B cell (primary cell): ENCODE measurements around the gene C8A. TPM values are rescaled to one million over a fixed set of nuclear protein-coding genes. Genes with fewer than 3 reads are reported as not detected.

Experiments
- ATAC-seq: fragments of 200-7000 bp; cut with Tn5 transposase; one replicate; pipeline ENCODE4 v1.10.0; 2021; ENCODE audit warnings: low read depth, mild to moderate bottlenecking, moderate number of reproducible peaks, moderate library complexity
- CTCF ChIA-PET: fragments of 350-600 bp; sonication (Branson Sonifier 250); formaldehyde crosslinking; loops from one replicate; lab custom pipeline; 2021; ENCODE audit warnings: antibody characterized with exemption, inconsistent platforms; lab: Charles Lee
- POLR2A ChIA-PET: fragments of 350-600 bp; sonication (Branson Sonifier 250); formaldehyde crosslinking; loops from one replicate; lab custom pipeline; 2021; ENCODE audit warnings: antibody characterized with exemption; lab: Charles Lee
- DNase-seq: peaks from one replicate; pipeline ENCODE4 v3.0.0; 2013
- H2AFZ ChIP-seq: 2 replicates; pipeline ENCODE4 v1.6.1; 2012; ENCODE audit warnings: mild to moderate bottlenecking, low read depth, low read length; ENCODE audit not compliant: insufficient read depth, poor library complexity, severe bottlenecking
- H3K27ac ChIP-seq, 2 donors: 1 replicate in 1 of 2; 2 replicates in 1 of 2; pipeline ENCODE4 v1.5.1; 2012 to 2013; ENCODE audit warnings: low read length in 2 of 2, mild to moderate bottlenecking in 2 of 2, moderate library complexity in 1 of 2
- H3K27me3 ChIP-seq, 4 experiments: fragments of 200-600 bp in 1 of 4; sonication (generic) in 1 of 4; replicated peaks in 1 of 4; 1 replicate in 2 of 4; 2 replicates in 2 of 4; pipeline versions ENCODE4 v1.6.1 to v1.7.0; 2013 to 2016; ENCODE audit warnings: low read length in 3 of 4, mild to moderate bottlenecking in 2 of 4, mixed read lengths in 1 of 4, moderate library complexity in 1 of 4; ENCODE audit not compliant: insufficient read depth in 4 of 4, control insufficient read depth in 3 of 4; ENCODE audit errors: control extremely low read depth in 1 of 4
- H3K36me3 ChIP-seq, 2 experiments: replicated peaks in 1 of 2; 1 replicate in 1 of 2; 2 replicates in 1 of 2; pipeline versions ENCODE4 v1.6.1 to v1.7.1; 2013; ENCODE audit warnings: low read length in 1 of 2; ENCODE audit not compliant: insufficient read depth in 2 of 2, control insufficient read depth in 1 of 2; ENCODE audit errors: control extremely low read depth in 1 of 2, extremely low read depth in 1 of 2
- H3K4me1 ChIP-seq, 2 donors: fragments of 200-600 bp in 1 of 2; sonication (generic) in 1 of 2; 1 replicate in 1 of 2; 2 replicates in 1 of 2; pipeline versions ENCODE4 v1.5.1 to v1.6.1; 2013 to 2017; ENCODE audit warnings: low read length in 2 of 2; ENCODE audit not compliant: control insufficient read depth in 2 of 2, insufficient read depth in 2 of 2
- H3K4me2 ChIP-seq: replicated peaks from 2 replicates; pipeline ENCODE3; 2012; ENCODE audit warnings: mild to moderate bottlenecking, low read depth, low read length; ENCODE audit not compliant: poor library complexity, severe bottlenecking
- H3K4me3 ChIP-seq, 5 experiments: fragments of 200-600 bp in 1 of 5; sonication (generic) in 1 of 5; 1 replicate in 3 of 5; 2 replicates in 2 of 5; pipeline versions ENCODE4 v1.5.1 to v1.7.0; 2011 to 2016; ENCODE audit warnings: low read length in 4 of 5, mild to moderate bottlenecking in 4 of 5, low read depth in 2 of 5, control low read depth in 1 of 5, moderate library complexity in 1 of 5; ENCODE audit not compliant: insufficient read depth in 1 of 5; ENCODE audit errors: control extremely low read depth in 1 of 5, extremely low read depth in 1 of 5
- H3K79me2 ChIP-seq: fragments of 200-600 bp; sonication (generic); one replicate; pipeline ENCODE4 v1.6.0; 2016; ENCODE audit warnings: low read length; ENCODE audit not compliant: control insufficient read depth, insufficient read depth
- H3K9ac ChIP-seq: fragments of 200-600 bp; sonication (generic); 2 replicates; pipeline ENCODE4 v1.6.1; 2017; ENCODE audit warnings: mild to moderate bottlenecking, low read length, moderate library complexity
- H3K9me3 ChIP-seq, 3 donors: one replicate each; pipeline versions ENCODE4 v1.6.1 to v1.7.1; 2013; ENCODE audit warnings: low read length in 2 of 3; ENCODE audit not compliant: control insufficient read depth in 2 of 3, insufficient read depth in 1 of 3; ENCODE audit errors: control extremely low read depth in 1 of 3
- H4K20me1 ChIP-seq: 2 replicates; pipeline ENCODE4 v1.6.0; 2012; ENCODE audit warnings: mild to moderate bottlenecking, low read length; ENCODE audit not compliant: insufficient read depth, control insufficient read depth, poor library complexity, severe bottlenecking
- H3K27ac Mint-ChIP-seq: one replicate; pipeline ENCODE4 v1.8.0; 2021; ENCODE audit warnings: mixed read lengths
- H3K27me3 Mint-ChIP-seq: one replicate; pipeline ENCODE4 v1.8.0; 2021; ENCODE audit warnings: mixed read lengths
- H3K4me1 Mint-ChIP-seq: one replicate; pipeline ENCODE4 v1.8.0; 2021; ENCODE audit warnings: mixed read lengths
- H3K4me3 Mint-ChIP-seq: one replicate; pipeline ENCODE4 v1.8.0; 2021; ENCODE audit warnings: mixed read lengths
- H3K9me3 Mint-ChIP-seq: one replicate; pipeline ENCODE4 v1.8.0; 2022; ENCODE audit warnings: mixed read lengths; ENCODE audit not compliant: insufficient read depth
- EZH2 ChIP-seq: IDR thresholded peaks from 2 replicates; pipeline ENCODE4 v1.6.1; 2012; ENCODE audit warnings: borderline replicate concordance, low read depth, mild to moderate bottlenecking, moderate library complexity, low read length; ENCODE audit not compliant: insufficient read depth, poor library complexity, severe bottlenecking
- WGBS: methylation state at CpG from one replicate; pipeline ENCODE4 v1.1.5; 2013; ENCODE audit warnings: missing lambda C conversion rate; ENCODE audit not compliant: insufficient coverage; 5-methylcytosine and 5-hydroxymethylcytosine counted together
- intact Hi-C: fragments of 100-400 bp; cut with micrococcal nuclease; formaldehyde crosslinking; loops from one replicate; pipeline ENCODE4 v1.10.0; 2022
- polyA plus RNA-seq: library from polyadenylated mRNA; depleted of rRNA; stranded (reverse); fragments of >200 nt; gene quantifications from 2 replicates; pipeline ENCODE4 v1.2.3, GENCODE V29; 2012
- total RNA-seq, 2 donors: library from RNA; stranded (reverse); fragments of 120-200 nt in 1 of 2; gene quantifications; 1 replicate in 1 of 2; 2 replicates in 1 of 2; pipeline versions ENCODE4 v1.2.3 to v1.2.4, GENCODE V29; 2013 to 2022
- TF ChIP-seq, protein P1 (sequence below): fragments of 200-600 bp; IDR thresholded peaks from one replicate; pipeline ENCODE4 v1.8.0; 2022; ENCODE audit warnings: antibody characterized with exemption, mild to moderate bottlenecking

Gene C8A
- total and polyA plus RNA-seq, 2 donors (not counting 1 experiment from before 2014, with no cell fraction given), result not detected

DNA sequence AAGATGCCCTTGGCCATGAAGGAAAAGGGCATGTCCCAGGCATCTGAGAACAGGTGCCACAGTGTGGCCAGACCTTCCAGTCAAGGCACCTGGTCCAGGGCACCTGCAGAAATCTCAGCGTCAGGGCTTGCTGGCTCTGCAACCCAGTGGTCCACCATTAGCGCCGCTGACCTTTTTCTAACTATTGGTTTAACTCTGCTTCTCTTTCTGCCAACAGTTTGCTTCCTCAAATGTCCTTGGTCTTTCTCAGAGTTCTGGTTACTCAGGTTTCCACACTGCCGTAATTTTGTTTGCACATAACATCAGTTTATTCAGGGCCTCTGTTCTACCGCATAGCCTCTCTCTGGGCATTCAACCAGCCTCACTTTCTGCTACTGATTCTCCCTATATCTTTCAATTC is 18.9 kb upstream of the C8A start:
- Histone ChIP-seq H3K36me3 (no peaks in the 10 kb centered on the region), H3K27me3 (peaks cover 0 to 13% (median 0%) of the 10 kb centered on the region in 4 experiments), H4K20me1 (no peaks in the 10 kb centered on the region), H3K9ac (no peak overlapping the region), H3K27ac (no peak overlapping the region), H3K4me2 (no peak overlapping the region), H3K4me3 (no peak overlapping the region), H3K79me2 (no peaks in the 10 kb centered on the region), H3K9me3 (peaks cover 0 to 3% (median 0%) of the 10 kb centered on the region in 3 donors), H3K4me1 (no peaks in the 10 kb centered on the region), H2AFZ (no peak overlapping the region)
- POLR2A ChIA-PET, result no interaction called here
- DNase-seq, result no peak
- CTCF ChIA-PET, result interaction anchor here (4.7 kb wide), 1 partner anchor 14 kb away, joined by 36 read pairs; the partner anchor contains the start of gene FYB2
- no peak overlapping the region for H3K27ac Mint-ChIP-seq
- no peak overlapping the region for H3K4me3 Mint-ChIP-seq
- intact Hi-C loops, result no loop called here
- no peak for ATAC-seq
- no peaks in the 10 kb centered on the region for H3K9me3 Mint-ChIP-seq
- TF ChIP-seq, protein P1, sequence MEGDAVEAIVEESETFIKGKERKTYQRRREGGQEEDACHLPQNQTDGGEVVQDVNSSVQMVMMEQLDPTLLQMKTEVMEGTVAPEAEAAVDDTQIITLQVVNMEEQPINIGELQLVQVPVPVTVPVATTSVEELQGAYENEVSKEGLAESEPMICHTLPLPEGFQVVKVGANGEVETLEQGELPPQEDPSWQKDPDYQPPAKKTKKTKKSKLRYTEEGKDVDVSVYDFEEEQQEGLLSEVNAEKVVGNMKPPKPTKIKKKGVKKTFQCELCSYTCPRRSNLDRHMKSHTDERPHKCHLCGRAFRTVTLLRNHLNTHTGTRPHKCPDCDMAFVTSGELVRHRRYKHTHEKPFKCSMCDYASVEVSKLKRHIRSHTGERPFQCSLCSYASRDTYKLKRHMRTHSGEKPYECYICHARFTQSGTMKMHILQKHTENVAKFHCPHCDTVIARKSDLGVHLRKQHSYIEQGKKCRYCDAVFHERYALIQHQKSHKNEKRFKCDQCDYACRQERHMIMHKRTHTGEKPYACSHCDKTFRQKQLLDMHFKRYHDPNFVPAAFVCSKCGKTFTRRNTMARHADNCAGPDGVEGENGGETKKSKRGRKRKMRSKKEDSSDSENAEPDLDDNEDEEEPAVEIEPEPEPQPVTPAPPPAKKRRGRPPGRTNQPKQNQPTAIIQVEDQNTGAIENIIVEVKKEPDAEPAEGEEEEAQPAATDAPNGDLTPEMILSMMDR, result no peak
- TF ChIP-seq EZH2, result no peak
- peaks cover 2% of the 10 kb centered on the region for H3K4me1 Mint-ChIP-seq
- peaks cover 17% of the 10 kb centered on the region for H3K27me3 Mint-ChIP-seq
- WGBS, result 95% methylated on average over 5 of the region's 5 CpGs

DNA sequence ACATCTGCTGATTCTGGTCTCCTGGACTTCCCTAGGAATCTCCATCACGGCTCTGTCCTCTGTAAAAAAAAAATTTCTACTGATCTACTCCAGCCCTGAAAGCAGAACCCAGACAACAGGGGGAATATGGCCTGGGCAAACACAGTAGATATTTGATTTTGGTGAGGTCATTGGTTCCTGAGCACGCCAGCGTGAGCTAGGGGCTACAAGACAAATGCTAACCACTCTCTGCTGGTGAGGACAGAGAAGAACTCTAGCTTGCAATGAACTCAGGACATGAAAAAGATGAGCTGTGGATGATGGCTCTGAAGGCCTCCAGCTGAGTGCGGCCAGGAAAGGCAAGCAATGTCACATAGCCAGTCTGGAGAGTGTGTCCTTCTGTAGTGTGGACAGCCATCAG is 18.2 kb upstream of the C8A start:
- no peak overlapping the region for H3K4me3 Mint-ChIP-seq
- WGBS, result 100% methylated on average over 3 of the region's 4 CpGs
- Histone ChIP-seq H3K9ac (no peak overlapping the region), H3K79me2 (no peaks in the 10 kb centered on the region), H2AFZ (no peak overlapping the region), H3K4me3 (no peak overlapping the region), H3K36me3 (no peaks in the 10 kb centered on the region), H4K20me1 (no peaks in the 10 kb centered on the region), H3K27ac (no peak overlapping the region), H3K4me1 (no peaks in the 10 kb centered on the region), H3K27me3 (peaks cover 0 to 13% (median 0%) of the 10 kb centered on the region in 4 experiments), H3K9me3 (peaks cover 0 to 3% (median 0%) of the 10 kb centered on the region in 3 donors), H3K4me2 (no peak overlapping the region)
- peaks cover 17% of the 10 kb centered on the region for H3K27me3 Mint-ChIP-seq
- H3K27ac Mint-ChIP-seq, result no peak overlapping the region
- TF ChIP-seq EZH2, result no peak
- TF ChIP-seq, protein P1, result no peak
- H3K9me3 Mint-ChIP-seq, result no peaks in the 10 kb centered on the region
- ATAC-seq, result no peak
- H3K4me1 Mint-ChIP-seq, result peaks cover 2% of the 10 kb centered on the region
- CTCF ChIA-PET, result interaction anchor here (0.8 kb wide), 1 partner anchor 10 kb away, joined by 4 read pairs; no protein-coding TSS in a partner anchor
- intact Hi-C loops, result no loop called here
- POLR2A ChIA-PET, result no interaction called here
- DNase-seq, result no peak
